Sigmoid colon (tissue), 4 donors: ENCODE measurements around the gene PERP.

ENCODE experiments used
- EP300 ChIP-seq, 4 donors: sonication (generic); formaldehyde crosslinking; IDR thresholded peaks; one replicate each; pipeline ENCODE4 v1.6.1; 2017; ENCODE audit warnings: antibody characterized with exemption in 4 of 4
- POLR2A ChIP-seq, 2 donors: fragments of 450-650 bp; IDR thresholded peaks; one replicate each; pipeline ENCODE4 v1.6.1; 2016; ENCODE audit warnings: antibody characterized with exemption in 2 of 2, mild to moderate bottlenecking in 2 of 2, moderate library complexity in 2 of 2
- POLR2AphosphoS5 ChIP-seq, 4 donors: sonication (generic); formaldehyde crosslinking; IDR thresholded peaks; one replicate each; pipeline ENCODE4 v1.6.1; 2017; ENCODE audit warnings: antibody characterized with exemption in 4 of 4
- TF ChIP-seq, protein P1 (sequence below), 4 experiments: fragments of 450-650 bp in 3 of 4; fragments of 200-600 bp in 1 of 4; IDR thresholded peaks; one replicate each; pipeline ENCODE4 v1.5.1; 2016 to 2019; ENCODE audit warnings: antibody characterized with exemption in 4 of 4, mild to moderate bottlenecking in 3 of 4, moderate library complexity in 2 of 4

DNA sequence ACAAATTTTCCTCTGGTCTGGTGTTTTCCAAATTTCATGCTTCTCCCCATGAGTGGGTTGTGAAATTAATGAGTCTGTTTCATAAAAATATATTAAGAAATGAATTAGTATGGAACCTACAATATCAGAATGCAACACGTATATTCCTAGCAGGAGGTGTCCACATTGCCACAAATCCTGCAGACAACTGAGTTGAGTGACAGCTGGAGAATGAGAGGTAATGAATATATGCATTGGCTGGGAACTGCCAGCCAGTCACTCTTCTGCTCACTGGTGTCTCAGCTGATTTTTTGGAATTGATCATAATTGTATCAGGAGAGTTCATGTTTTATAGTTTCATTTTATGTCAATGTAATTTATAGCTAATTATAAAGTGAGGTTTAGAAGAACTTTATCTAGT lies 48.2 kb upstream of the PERP start:
- TF ChIP-seq POLR2A (IDR thresholded peaks at IDR 0.05): no peak
- TF ChIP-seq, protein P1, sequence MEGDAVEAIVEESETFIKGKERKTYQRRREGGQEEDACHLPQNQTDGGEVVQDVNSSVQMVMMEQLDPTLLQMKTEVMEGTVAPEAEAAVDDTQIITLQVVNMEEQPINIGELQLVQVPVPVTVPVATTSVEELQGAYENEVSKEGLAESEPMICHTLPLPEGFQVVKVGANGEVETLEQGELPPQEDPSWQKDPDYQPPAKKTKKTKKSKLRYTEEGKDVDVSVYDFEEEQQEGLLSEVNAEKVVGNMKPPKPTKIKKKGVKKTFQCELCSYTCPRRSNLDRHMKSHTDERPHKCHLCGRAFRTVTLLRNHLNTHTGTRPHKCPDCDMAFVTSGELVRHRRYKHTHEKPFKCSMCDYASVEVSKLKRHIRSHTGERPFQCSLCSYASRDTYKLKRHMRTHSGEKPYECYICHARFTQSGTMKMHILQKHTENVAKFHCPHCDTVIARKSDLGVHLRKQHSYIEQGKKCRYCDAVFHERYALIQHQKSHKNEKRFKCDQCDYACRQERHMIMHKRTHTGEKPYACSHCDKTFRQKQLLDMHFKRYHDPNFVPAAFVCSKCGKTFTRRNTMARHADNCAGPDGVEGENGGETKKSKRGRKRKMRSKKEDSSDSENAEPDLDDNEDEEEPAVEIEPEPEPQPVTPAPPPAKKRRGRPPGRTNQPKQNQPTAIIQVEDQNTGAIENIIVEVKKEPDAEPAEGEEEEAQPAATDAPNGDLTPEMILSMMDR (IDR thresholded peaks at IDR 0.05): no peak
- TF ChIP-seq EP300 (IDR thresholded peaks at IDR 0.05): no peak
- no peak for TF ChIP-seq POLR2AphosphoS5 (IDR thresholded peaks at IDR 0.05)
